Activated T-cell treated with anti-CD3 and anti-CD28 coated beads for 4 hours (primary cell): Measurements from ENCODE around the gene NAPG.
"Not testable (repeated sequence)": the region's sequence is repeated elsewhere in the genome, so short reads cannot be mapped to it uniquely, and the experiment has no call there.

Experiments used
- DNase-seq: peaks from one replicate; pipeline ENCODE4 v3.0.0-alpha.2; 2020

NAPG gene

GRCh38 chr18:10588975-10589374 is 63.1 kb downstream of the NAPG start:
- DNase-seq, result no peak

- DNase-seq, result no peak
These were observed 64.6 kb downstream of the NAPG start for GRCh38 chr18:10590412-10590811.

GRCh38 chr18:10591896-10592295 is 66.1 kb downstream of the NAPG start:
- no peak for DNase-seq

- not testable (repeated sequence) for DNase-seq
These were observed 67.7 kb downstream of the NAPG start for GRCh38 chr18:10593366-10594022.

GRCh38 chr18:10595917-10596316 is 70.1 kb downstream of the NAPG start:
- DNase-seq, result not testable (repeated sequence)

- DNase-seq, result not testable (repeated sequence)
These were observed 71.9 kb downstream of the NAPG start for GRCh38 chr18:10597695-10598094.

GRCh38 chr18:10600701-10601100 is 74.9 kb downstream of the NAPG start:
- DNase-seq, result not testable (repeated sequence)
